ENCODE results near the gene TMEM200A.

DNA sequence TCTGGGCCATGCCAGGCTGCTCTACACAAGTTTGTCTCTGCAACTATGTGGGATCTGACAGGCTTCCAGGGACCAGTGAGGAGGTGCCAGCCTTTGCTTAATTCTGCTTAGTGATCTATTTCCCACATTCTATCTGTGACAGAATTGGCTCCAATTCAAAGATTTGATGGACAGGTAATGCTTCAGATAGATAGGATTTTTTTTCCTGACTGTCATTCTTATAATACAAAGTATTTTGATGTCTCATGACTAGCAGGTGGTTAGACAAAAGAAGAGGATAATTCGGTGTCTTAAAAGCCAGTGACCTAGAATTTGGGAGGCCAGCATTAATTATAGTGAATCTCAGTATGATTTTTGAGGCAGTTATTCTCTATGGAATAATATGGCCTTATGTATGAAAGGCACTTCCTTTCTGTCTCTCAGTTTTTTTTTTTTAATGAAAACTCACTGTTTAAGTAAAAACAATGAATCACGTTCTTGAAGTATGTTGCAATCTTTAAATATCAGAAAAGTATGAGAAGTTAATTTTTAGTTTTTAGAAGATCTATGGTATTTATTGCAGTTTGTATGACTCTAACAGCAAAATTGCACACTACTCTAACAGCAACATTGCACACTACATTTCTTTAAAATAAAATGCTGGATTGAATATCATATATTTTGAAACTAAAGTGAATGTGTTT, 43.7 kb downstream of the TMEM200A start:
- TF ChIP-seq YY1 (IDR thresholded peaks at IDR 0.05; ENCODE audit: insufficient read depth, insufficient read length) (no peak), SUZ12 (IDR thresholded peaks at IDR 0.05; ENCODE audit: extremely low read depth, insufficient read depth, insufficient read length) (no peak), ZNF274 (IDR thresholded peaks at IDR 0.05; ENCODE audit: low read depth, low read length) (no peak)
